Heart right ventricle (tissue), 16 donors: Measurements from ENCODE around the gene CRADD. TPM values are rescaled to one million over a fixed set of nuclear protein-coding genes. Genes with fewer than 3 reads are reported as not detected.
A peak's percentile ranks its signal among the peaks of the same experiment; 100 is the strongest.

Experiments
- ATAC-seq, 8 donors: fragments of 200-7000 bp; cut with Tn5 transposase; one replicate each; pipeline ENCODE4 v1.9.1; 2020; ENCODE audit warnings: mild to moderate bottlenecking in 8 of 8, moderate library complexity in 8 of 8, moderate number of reproducible peaks in 1 of 8
- DNase-seq, 2 donors: peaks; one replicate each; pipeline ENCODE4 v3.0.0-alpha.2; 2020
- H3K27ac ChIP-seq, 10 donors: fragments of 200-600 bp; sonication (generic) in 2 of 10; one replicate each; pipeline versions ENCODE4 v1.5.0 to v1.8.0; 2020 to 2022; ENCODE audit warnings: mild to moderate bottlenecking in 3 of 10
- H3K27me3 ChIP-seq, 7 donors: fragments of 200-600 bp; one replicate each; pipeline ENCODE4 v1.8.0; 2021 to 2022; ENCODE audit warnings: mild to moderate bottlenecking in 2 of 7
- H3K36me3 ChIP-seq, 9 donors: fragments of 200-600 bp; sonication (generic) in 1 of 9; one replicate each; pipeline versions ENCODE4 v1.5.0 to v1.8.0; 2020 to 2022; ENCODE audit warnings: mild to moderate bottlenecking in 2 of 9
- H3K4me1 ChIP-seq, 9 donors: fragments of 200-600 bp; sonication (generic) in 1 of 9; one replicate each; pipeline versions ENCODE4 v1.5.0 to v1.8.0; 2020 to 2022; ENCODE audit warnings: mild to moderate bottlenecking in 4 of 9
- H3K4me3 ChIP-seq, 10 donors: fragments of 200-600 bp; sonication (generic) in 2 of 10; one replicate each; pipeline versions ENCODE4 v1.5.0 to v1.8.0; 2020 to 2022; ENCODE audit warnings: mild to moderate bottlenecking in 7 of 10, moderate library complexity in 2 of 10
- H3K9me3 ChIP-seq, 11 donors: fragments of 200-600 bp in 10 of 11; sonication (generic) in 2 of 11; one replicate each; pipeline versions ENCODE4 v1.5.0 to v1.8.0; 2013 to 2022; ENCODE audit warnings: mild to moderate bottlenecking in 2 of 11, control low read depth in 1 of 11, moderate library complexity in 1 of 11
- CTCF ChIP-seq, 9 donors: fragments of 200-600 bp; sonication (generic) in 2 of 9; IDR thresholded peaks; one replicate each; pipeline versions ENCODE4 v1.5.0 to v1.8.0; 2021 to 2022; ENCODE audit warnings: antibody characterized with exemption in 9 of 9, mild to moderate bottlenecking in 5 of 9, moderate library complexity in 1 of 9
- WGBS, 2 donors: extraction: QIAGEN DNeasy Blood & Tissue Kit; methylation state at CpG; one replicate each; pipeline ENCODE4 v1.1.7; 2013; ENCODE audit warnings: inconsistent platforms in 1 of 2; 5-methylcytosine and 5-hydroxymethylcytosine counted together
- intact Hi-C, 10 donors: fragments of 100-400 bp; cut with DNase I; formaldehyde crosslinking; loops; one replicate each; pipeline versions ENCODE4 v1.11.1 to v1.14.2; 2022
- polyA plus RNA-seq, 2 donors: library from polyadenylated mRNA; stranded (reverse); fragments of 200-250 nt; gene quantifications; one replicate each; pipeline ENCODE4 v1.2.3, GENCODE V29; 2013
- total RNA-seq, 10 donors: library from RNA; stranded (reverse); fragmentation: NEBNext Ultra II Directional in 3 of 10; extraction: Animal tissue kit (Norgen Biotek cat#: 25700) in 3 of 10; gene quantifications; one replicate each; pipeline versions ENCODE4 v1.2.1 to v1.2.4, GENCODE V29; 2021 to 2023
- donor health status: Arrhythmogenic right ventricular cardiomyopathy.
- donor health status: ischemic (EF 13 %, LVEDD 7.1; RV severe dilation, severe dysfunction).
- donor health status: healthy with polysubstance abuse.
- donor health status: DM: no; HTN: yes; CAD: no.
- donor health status: DM: no; HTN: no; CAD: no.
- donor health status: ischemic (EF 25% LVEDD 6.9; RV normal size, moderate dysfunction).
- donor health status: ischemic (EF 25% LVEDD 5.7; RV mildly dilated, moderate dysfunction).
- donor health status: healthy.
- donor health status: DM: yes; HTN: yes; CAD: no.
- donor health status: Ischemic cardiomyopathy.
- donor health status: ischemic (EF 35%, LVEDD 5.7; RV mildly dilated, moderate dysfunction).
- donor health status: nonischemic (EF 11% LVEDD 7.7; RV severe dilation, severe dysfunction).
- donor health status: DM: yes; HTN: yes; CAD: no.
- donor health status: PGD.
- donor health status: ischemic (EF 29% LVEDD 5.4; RV normal size, mild dysfunction).
- donor health status: nonischemic (EF 23%, LVEDD 6.1; RV moderate dilation, normal function).

Gene CRADD
- total and polyA plus RNA-seq, 12 donors, result 5.0 to 80.1 (median 51.4) TPM

- no peaks in the 10 kb centered on the region for H3K9me3 ChIP-seq
- intact Hi-C loops, result no loop called here
- H3K36me3 ChIP-seq, result no peaks in the 10 kb centered on the region
- no peak for DNase-seq
- H3K27me3 ChIP-seq, result no peaks in the 10 kb centered on the region
- H3K27ac ChIP-seq, result peak overlapping the region in 5 of 10 donors; percentile 8 to 89 (median 85)
- no peak for ATAC-seq
- whole genome bisulfite sequencing, 2 donors, result 90 to 94% methylated on average over 1 of the region's 1 CpG
- H3K4me3 ChIP-seq, result no peak overlapping the region
- H3K4me1 ChIP-seq, result peaks cover 17 to 76% (median 67%) of the 10 kb centered on the region in 9 donors
- TF ChIP-seq CTCF (IDR thresholded peaks at IDR 0.05), result no peak
Observed at GRCh38 chr12:93782853-93783252, 105.7 kb downstream of the CRADD start.

- intact Hi-C loops, result loop anchor here in 1 of 10 donors (2.0 kb wide), 1 partner anchor 31 kb away; no protein-coding TSS in a partner anchor
- H3K9me3 ChIP-seq, result no peaks in the 10 kb centered on the region
- H3K27me3 ChIP-seq, result no peaks in the 10 kb centered on the region
- DNase-seq (no peak), ATAC-seq (peak in 5 of 8 donors; percentile 22 to 52 (median 37))
- H3K4me3 ChIP-seq, result no peak overlapping the region
- no peak for TF ChIP-seq CTCF (IDR thresholded peaks at IDR 0.05)
- WGBS, 2 donors, result 36% methylated on average over 9 of the region's 9 CpGs
- peak overlapping the region; percentile 39 to 91 (median 84) for H3K27ac ChIP-seq
- peaks cover 14 to 67% (median 57%) of the 10 kb centered on the region in 9 donors for H3K4me1 ChIP-seq
- H3K36me3 ChIP-seq, result no peaks in the 10 kb centered on the region
Observed at GRCh38 chr12:93783832-93784231, 106.7 kb downstream of the CRADD start.

- Histone ChIP-seq H3K4me1 (peaks cover 14 to 62% (median 54%) of the 10 kb centered on the region in 9 donors), H3K27me3 (no peaks in the 10 kb centered on the region), H3K4me3 (peak overlapping the region in 1 of 10 donors; percentile 12), H3K9me3 (no peaks in the 10 kb centered on the region), H3K36me3 (no peaks in the 10 kb centered on the region), H3K27ac (peak overlapping the region; percentile 39 to 91 (median 84))
- 20 to 28% methylated on average over 9 of the region's 9 CpGs for WGBS, 2 donors
- no peak for TF ChIP-seq CTCF (IDR thresholded peaks at IDR 0.05)
- DNase-seq (peak in 1 of 2 donors; percentile 41), ATAC-seq (peak; percentile 49 to 91 (median 80))
- intact Hi-C loops, result loop anchor here in 1 of 10 donors (2.0 kb wide), 1 partner anchor 30 kb away; no protein-coding TSS in a partner anchor
Observed at GRCh38 chr12:93784339-93785086, 107.3 kb downstream of the CRADD start.

GRCh38 chr12:93785249-93786010 lies 108.3 kb downstream of the CRADD start:
- ATAC-seq (peak; percentile 86 to 98 (median 90)), DNase-seq (peak in 1 of 2 donors; percentile 64)
- peak overlapping the region in 1 of 10 donors; percentile 12 for H3K4me3 ChIP-seq
- H3K9me3 ChIP-seq, result no peaks in the 10 kb centered on the region
- 36 to 40% methylated on average over 8 of the region's 8 CpGs for WGBS, 2 donors
- H3K27me3 ChIP-seq, result no peaks in the 10 kb centered on the region
- intact Hi-C loops, result loop anchor here in 1 of 10 donors (2.0 kb wide), 1 partner anchor 29 kb away; no protein-coding TSS in a partner anchor
- H3K36me3 ChIP-seq, result no peaks in the 10 kb centered on the region
- H3K4me1 ChIP-seq, result peaks cover 14 to 58% (median 49%) of the 10 kb centered on the region in 9 donors
- H3K27ac ChIP-seq, result peak overlapping the region; percentile 39 to 91 (median 84)
- TF ChIP-seq CTCF (IDR thresholded peaks at IDR 0.05), result no peak
